ENCODE data around the gene MYO1D.

MYO1D gene

DNA sequence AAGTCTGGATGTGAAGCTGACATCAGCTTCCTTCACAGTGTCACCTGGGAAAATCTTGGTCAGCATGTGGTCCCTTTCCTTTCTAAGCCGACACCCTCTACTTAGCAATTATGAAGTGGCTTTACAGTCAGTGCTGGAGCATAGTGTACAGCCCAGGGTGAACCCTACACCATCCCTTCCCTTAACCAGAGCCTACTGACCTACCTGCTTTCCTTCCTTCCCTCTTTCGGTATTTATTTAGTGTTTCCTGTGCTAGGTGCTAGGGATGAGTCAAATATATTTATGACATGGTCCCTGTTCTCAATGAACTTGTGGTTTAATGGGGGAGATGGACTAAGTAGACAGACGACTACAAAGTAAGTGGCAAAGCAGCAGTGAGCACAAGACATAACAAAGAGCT is 312.6 kb downstream of the MYO1D start:
- DNase-seq (ENCODE audit: low read depth): no peak
- H3K4me3 ChIP-seq (ENCODE audit: low read length): no peak overlapping the region
- no peak for TF ChIP-seq CTCF (conservative IDR thresholded peaks at IDR 0.05; ENCODE audit: low read depth, low read length)

DNA sequence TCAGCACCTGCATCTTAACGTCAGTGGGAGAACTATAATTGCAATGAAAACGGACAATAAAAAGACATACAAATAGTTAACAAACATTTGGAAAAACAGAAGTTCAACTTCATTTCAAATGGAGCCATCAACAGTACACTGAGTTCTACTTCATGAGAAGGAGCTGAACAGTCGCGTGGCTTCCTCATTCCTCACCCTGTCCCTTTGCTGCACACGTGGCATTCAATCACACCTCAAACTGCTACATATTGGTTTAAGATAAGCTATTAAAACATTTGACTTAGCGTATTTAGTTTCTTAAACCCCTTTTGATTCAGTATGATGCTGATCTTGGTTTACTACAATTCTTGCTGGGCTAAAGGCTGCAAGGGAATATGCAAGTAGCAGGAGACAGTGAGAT is 313.3 kb downstream of the MYO1D start:
- H3K4me3 ChIP-seq (ENCODE audit: low read length): no peak overlapping the region
- no peak for TF ChIP-seq CTCF (conservative IDR thresholded peaks at IDR 0.05; ENCODE audit: low read depth, low read length)
- DNase-seq (ENCODE audit: low read depth): no peak

DNA sequence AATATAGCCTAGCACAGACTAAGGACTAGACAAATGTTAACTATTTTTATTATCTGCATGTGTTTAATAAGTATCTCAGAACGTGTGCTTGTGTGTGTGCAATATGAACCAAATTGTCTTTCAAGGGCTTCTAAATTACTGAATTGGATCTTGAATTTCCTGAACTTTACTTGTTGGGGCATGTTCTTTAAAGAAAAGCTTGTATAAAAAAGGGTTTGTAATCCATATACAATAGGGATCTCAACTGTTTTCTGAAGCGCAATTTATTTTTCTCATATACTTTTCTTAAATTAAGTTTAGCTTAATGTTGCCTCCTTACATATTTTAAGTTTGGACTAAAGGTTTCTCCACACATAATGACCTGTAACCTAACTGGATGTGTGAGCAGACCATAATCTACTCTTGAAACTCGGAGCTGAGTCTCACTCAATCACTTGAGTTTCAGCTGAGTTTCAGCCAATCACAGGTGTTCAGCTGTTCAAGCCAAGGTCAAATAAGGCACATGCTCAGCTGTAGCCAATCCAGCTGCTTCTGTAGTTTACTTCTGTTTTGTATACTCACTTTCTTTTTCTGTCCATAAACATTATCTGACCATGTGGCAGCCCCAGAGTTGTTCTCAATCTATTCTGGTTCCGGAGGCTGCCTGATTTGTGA is 317.8 kb downstream of the MYO1D start:
- no peak for DNase-seq (ENCODE audit: low read depth)
- TF ChIP-seq CTCF (conservative IDR thresholded peaks at IDR 0.05; ENCODE audit: low read depth, low read length): no peak
- H3K4me3 ChIP-seq (ENCODE audit: low read length): no peak overlapping the region

DNA sequence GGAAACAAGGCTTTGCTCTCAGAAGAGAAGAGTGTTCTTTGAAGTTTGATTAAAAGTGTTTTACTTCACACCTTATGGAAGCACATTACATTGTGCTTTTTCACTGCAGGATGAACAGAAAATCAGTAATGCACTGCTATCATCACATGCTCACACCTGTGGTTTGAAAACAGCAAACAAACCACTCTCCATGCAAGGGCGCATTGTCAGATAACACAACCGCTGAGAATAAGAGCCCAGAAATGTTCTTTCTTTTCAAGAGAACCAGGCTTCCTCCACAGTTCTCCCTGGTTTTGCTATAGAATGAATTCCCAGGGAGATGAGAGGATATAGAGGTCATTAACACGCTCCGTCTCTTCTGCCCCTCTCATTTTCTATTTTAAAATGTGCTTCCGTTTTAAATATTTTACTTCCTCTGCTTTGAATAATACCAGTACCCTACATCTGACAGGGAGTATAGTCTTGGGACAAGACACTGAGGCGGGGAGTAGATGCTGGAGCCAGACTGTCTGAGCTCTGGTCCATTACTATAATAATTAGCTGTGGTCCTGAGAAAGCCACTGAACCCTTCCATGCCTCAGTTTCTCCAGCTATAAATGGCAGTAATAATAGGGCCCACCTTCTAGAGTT is 318.5 kb downstream of the MYO1D start:
- DNase-seq (ENCODE audit: low read depth): no peak
- H3K4me3 ChIP-seq (ENCODE audit: low read length): no peak overlapping the region
- no peak for TF ChIP-seq CTCF (conservative IDR thresholded peaks at IDR 0.05; ENCODE audit: low read depth, low read length)

DNA sequence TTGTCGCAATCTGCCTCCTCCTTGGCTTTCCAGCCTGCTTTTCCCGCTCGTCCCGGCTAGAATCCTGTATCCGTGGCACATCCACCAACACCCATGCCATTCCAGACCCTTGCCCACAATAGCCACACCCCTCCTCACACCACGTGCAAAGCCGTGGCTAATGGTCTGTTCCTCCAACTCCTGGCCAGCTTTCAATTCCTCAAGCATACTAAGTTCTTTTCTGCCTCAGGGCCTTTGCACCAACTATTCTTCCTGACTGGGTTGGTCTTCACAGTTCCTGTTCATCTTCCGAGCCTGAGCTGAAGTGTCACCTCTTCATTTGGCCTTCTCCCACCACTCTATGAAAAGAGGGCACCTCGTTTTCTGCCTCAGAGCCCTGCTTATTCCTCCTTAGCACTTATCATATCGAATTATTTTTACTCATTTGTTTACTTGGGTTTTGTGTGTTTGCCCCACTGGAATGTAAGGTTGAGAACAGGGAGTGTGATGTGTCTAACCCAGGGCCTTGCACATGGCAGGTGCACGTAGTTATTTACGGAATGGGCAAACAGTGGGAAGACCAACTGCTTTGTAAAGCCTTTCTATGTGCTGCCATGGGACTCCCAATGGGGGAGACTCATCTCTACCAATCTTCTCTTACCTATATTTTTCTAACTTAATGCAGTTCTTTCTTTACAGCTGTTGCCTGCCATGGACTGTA is 321.2 kb downstream of the MYO1D start:
- no peak for TF ChIP-seq CTCF (conservative IDR thresholded peaks at IDR 0.05; ENCODE audit: low read depth, low read length)
- no peak overlapping the region for H3K4me3 ChIP-seq (ENCODE audit: low read length)
- DNase-seq (ENCODE audit: low read depth): no peak

DNA sequence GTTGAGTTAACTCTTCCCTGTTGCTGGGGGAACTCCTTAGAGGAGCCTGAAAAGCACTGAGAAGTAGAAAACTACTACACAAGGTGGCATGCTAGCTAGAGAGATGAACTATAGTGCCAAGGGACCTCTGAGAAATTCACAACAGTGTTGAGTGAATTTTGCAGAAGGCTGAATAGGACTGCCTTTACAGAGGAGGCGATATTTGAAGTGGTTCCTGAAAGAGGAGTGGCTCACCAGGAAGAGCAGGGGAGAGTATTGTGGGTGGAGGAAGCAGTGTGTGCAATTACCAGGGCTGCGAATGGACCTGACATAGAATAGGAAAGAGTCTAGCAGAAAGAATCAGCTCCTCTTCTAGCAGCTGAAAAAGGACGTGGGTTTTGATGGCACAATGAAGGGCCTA is 323.8 kb downstream of the MYO1D start:
- DNase-seq (ENCODE audit: low read depth): no peak
- TF ChIP-seq CTCF (conservative IDR thresholded peaks at IDR 0.05; ENCODE audit: low read depth, low read length): no peak
- no peak overlapping the region for H3K4me3 ChIP-seq (ENCODE audit: low read length)

- TF ChIP-seq CTCF (conservative IDR thresholded peaks at IDR 0.05; ENCODE audit: low read depth, low read length): no peak
- DNase-seq (ENCODE audit: low read depth): no peak
- H3K4me3 ChIP-seq (ENCODE audit: low read length): no peak overlapping the region
Observed at GRCh38 chr17:32552280-32552679, 324.6 kb downstream of the MYO1D start.
